GM21786 (cell line): ENCODE measurements around the gene CCDC12.

Experiments used
- ATAC-seq: cut with Tn5 transposase; IDR thresholded peaks from one replicate; pipeline ENCODE4 v1.9.1; 2021; ENCODE audit not compliant: unreplicated experiment

Gene CCDC12

GRCh38 chr3:46942076-46942475 lies 34.5 kb downstream of the CCDC12 start:
- no peak for ATAC-seq

GRCh38 chr3:46939578-46940445 lies 36.7 kb downstream of the CCDC12 start:
- no peak for ATAC-seq

GRCh38 chr3:46938118-46938517 lies 38.4 kb downstream of the CCDC12 start:
- no peak for ATAC-seq

DNA sequence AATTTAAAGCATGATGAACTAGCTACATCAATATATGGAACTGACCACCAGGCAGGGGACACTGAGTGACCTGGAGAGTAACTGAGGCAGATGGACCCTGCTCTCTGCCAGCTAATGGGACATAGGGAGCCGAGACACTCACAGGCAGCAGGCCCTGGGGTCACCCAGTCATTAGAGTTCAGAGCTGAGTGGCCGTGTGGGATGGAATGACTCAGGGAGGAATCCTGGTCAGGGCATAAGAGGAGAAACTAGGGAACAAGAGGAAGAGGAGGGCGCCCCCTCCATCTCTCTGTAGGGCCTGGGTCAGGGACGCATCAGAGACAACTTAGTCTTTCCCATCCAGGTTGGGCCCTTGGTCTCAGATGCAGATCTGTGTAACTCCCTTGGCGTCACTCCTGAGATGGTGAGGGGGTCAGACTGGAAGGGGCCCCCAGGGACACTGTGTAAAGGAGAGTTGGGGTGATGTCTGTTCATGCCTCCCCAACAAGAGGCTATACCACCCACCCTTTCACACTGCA lies 39.8 kb downstream of the CCDC12 start:
- no peak for ATAC-seq

DNA sequence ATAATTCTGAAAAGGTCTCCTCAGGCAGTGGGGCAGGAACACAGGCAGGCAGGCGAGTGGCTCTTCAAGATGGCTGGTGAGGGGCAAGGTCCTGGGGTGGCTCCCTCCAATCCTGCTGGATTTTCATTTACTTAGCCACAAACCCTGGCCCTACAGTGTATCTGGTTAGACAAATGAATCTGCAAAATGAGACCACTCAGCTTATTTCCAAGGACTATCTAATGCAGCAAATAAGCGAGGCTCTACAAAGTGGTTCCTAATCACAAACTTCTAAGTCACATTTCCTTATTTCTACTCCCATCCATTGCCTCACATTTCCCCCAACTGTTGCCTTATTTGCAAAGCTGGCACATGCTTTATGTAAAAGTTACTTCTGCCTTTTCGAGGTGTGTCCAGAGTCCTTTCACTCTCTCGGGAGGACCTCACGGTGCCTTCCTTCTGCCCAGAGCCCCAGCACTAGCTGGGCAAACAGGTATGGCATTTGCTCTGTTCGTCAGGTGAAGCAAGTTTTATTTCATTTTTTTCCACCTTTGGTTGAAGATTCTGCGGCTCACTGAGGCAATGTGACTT lies 40.5 kb downstream of the CCDC12 start:
- no peak for ATAC-seq

GRCh38 chr3:46935168-46935858 lies 41.2 kb downstream of the CCDC12 start:
- no peak for ATAC-seq

DNA sequence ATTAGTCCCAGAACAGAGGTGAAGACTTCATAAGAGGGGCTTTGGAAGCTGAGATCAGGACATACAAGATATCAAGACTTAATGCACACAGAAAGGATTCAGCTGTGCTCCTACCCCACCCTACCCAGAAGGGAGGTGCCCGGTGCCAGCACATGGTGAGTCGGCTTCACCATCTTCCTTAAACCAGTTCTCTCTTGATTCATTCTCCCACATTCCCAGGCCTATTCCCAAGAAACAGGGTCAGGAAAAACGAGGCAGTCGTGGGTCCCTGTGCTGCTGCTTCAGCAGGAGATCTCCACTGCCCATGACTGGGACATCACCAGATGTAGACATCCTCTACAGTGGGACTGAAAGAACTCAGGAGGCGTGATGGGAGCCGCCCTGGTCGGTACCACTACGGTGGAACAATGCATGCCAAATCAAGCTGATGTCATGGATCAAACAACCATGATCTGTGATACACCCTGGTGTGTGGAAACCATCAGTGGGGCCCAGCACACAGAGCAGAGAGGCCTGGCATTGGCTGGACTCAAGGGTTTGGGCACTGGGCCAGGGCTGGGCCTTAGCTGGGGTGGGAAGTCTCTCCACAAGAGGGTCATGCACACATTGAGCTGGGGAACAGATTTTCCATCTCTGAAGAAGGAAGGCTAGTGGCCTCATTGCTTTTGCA lies 41.9 kb downstream of the CCDC12 start:
- no peak for ATAC-seq

DNA sequence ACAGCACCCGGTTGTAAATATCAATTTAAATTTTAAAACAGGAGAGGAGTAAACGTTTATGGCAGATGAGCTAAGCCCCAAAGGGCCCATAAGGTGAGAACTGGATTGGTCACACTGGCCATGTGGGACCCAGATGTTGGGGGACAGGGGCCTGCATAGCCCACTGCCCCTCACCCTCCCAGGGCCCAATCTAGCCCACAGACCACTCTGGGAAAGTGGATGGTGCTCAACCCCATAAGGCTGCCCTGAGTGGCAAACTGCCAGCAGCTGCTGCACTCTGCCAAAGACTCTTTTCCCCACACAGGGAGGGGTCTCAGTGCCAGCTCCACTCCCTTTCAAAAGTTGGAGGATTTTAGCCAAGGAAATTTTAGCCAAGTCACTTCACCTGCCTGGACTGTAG lies 42.5 kb downstream of the CCDC12 start:
- ATAC-seq = no peak

GRCh38 chr3:46933261-46933660 lies 43.3 kb downstream of the CCDC12 start:
- no peak for ATAC-seq

- ATAC-seq = no peak
Observed at GRCh38 chr3:46932455-46933225, 43.9 kb downstream of the CCDC12 start.

DNA sequence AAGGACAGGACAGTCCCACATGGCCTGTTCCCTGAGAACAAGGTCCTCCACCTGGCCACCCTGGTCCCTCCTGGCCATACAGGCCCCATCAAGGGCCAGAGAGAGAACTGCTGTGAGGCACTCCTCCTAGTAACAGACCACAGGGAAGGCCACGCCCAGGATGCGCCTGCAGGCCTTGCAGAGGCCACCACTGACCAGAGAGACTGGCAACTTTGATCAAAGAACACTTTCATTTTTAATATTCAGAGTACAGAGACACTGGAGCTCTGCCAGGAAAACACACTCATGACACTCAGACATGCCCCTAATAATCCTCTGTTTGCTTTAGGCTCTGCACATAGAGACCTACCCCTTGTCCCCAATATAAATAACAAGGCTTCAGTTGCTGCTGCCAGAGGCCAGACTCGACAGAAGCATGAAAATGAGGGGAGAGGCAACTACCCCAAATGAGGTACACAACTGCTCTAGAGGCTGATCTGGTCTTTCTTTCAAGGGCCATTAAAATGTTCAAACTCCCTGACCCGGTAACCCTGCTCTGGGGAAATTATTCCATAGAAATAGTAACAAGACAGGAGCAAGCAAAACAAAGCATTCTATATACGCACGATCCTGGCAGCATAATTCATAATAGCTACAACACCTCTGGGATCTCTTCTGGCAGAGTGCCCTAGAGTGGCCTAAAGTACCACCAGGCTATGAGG lies 44.8 kb downstream of the CCDC12 start:
- ATAC-seq = no peak

DNA sequence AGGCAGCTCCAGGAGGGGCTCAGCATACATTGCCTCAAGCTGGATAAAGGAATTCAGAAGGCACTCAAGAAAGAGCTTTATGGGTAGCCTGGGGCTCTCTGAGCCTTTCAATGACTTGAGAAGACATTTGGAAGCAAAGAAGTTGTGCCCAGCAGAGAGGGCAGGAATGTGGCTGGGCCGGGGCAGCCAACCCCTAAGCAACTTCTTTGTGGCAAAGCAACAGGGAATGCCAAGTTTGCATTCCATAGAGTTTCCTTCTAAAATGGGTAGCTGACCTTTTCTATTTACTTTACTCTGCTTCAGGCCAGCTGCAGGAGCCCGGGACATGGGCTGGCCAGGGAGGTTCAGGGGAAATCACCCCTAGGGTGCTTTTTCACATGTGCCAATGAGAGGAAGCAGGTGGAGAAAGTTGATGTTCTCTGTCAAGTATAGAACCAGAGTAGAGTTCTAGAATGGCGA lies 45.6 kb downstream of the CCDC12 start:
- no peak for ATAC-seq

GRCh38 chr3:46930166-46930944 lies 46.2 kb downstream of the CCDC12 start:
- no peak for ATAC-seq

DNA sequence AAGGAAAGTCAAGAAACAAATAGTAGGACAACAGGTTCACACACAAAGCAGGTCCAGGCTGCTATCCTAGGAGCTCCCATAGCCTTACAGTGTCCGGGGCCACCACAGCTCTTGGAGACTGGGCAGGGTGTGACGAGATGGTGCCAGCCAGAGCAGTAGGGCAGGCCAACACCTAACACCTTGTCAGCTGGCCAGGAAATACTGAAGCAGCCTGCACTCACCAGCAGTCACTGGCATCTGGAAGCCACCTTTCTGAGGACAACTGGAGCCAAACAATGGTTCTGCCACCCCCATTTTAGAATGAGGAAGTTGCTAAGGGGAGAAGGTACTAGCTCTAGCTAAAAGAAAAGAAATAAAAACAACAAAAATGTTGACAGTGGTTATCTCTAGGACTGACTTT lies 47.2 kb downstream of the CCDC12 start:
- ATAC-seq = no peak

DNA sequence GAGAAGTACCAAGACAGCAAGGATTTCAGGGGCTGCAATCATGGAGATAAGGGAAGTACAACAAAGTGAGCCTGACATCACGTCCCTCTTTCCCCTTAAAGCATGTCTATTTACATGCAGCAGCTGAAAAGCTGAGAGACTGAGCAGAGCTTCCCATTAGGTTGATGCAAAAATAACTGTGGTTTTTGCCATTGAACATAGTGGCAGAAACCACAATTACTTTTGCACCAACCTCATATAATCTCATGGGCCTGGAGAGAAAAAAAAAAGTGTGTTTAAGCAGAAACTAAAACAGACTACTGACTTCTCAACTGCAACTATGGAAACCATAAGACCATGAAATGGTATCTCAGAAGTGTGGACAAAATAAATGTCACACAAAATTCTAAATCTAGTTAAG lies 48.3 kb downstream of the CCDC12 start:
- no peak for ATAC-seq

- no peak for ATAC-seq
Observed at GRCh38 chr3:46927718-46928073, 48.8 kb downstream of the CCDC12 start.

GRCh38 chr3:46926871-46927717 lies 49.5 kb downstream of the CCDC12 start:
- peak; percentile 47 for ATAC-seq

- ATAC-seq = no peak
Observed at GRCh38 chr3:46926447-46926846, 50.1 kb downstream of the CCDC12 start.
